CD14-positive monocyte (primary cell): ENCODE data around the gene ANGPTL2. TPM values are rescaled to one million over a fixed set of nuclear protein-coding genes. Genes with fewer than 3 reads are reported as not detected.

Source experiments
- DNase-seq, 3 donors: peaks; one replicate each; pipeline ENCODE4 v3.0.0-alpha.2; 2011 to 2022
- H2AFZ ChIP-seq: 2 replicates; pipeline ENCODE4 v1.6.0; 2012; ENCODE audit warnings: mild to moderate bottlenecking, low read depth, low read length, inconsistent platforms; ENCODE audit not compliant: insufficient read depth, poor library complexity, severe bottlenecking
- H3K27ac ChIP-seq, 2 donors: 1 replicate in 1 of 2; 2 replicates in 1 of 2; pipeline ENCODE4 v1.5.1; 2012 to 2013; ENCODE audit warnings: low read length in 2 of 2, control low read depth in 1 of 2, inconsistent platforms in 1 of 2, low read depth in 1 of 2, mild to moderate bottlenecking in 1 of 2
- H3K27me3 ChIP-seq, 2 donors: one replicate each; pipeline versions ENCODE4 v1.6.0 to v1.6.1; 2011 to 2013; ENCODE audit warnings: low read length in 2 of 2; ENCODE audit not compliant: control insufficient read depth in 2 of 2, insufficient read depth in 2 of 2
- H3K36me3 ChIP-seq, 2 donors: replicated peaks in 1 of 2; 1 replicate in 1 of 2; 2 replicates in 1 of 2; pipeline versions ENCODE4 v1.5.1 to v1.6.1; 2012 to 2013; ENCODE audit warnings: low read length in 2 of 2, control low read depth in 1 of 2, inconsistent platforms in 1 of 2, mild to moderate bottlenecking in 1 of 2; ENCODE audit not compliant: insufficient read depth in 2 of 2, control insufficient read depth in 1 of 2
- H3K4me1 ChIP-seq, 2 donors: 1 replicate in 1 of 2; 2 replicates in 1 of 2; pipeline versions ENCODE4 v1.5.1 to v1.6.1; 2012 to 2013; ENCODE audit warnings: low read length in 2 of 2, control low read depth in 1 of 2, inconsistent platforms in 1 of 2, mild to moderate bottlenecking in 1 of 2, moderate library complexity in 1 of 2; ENCODE audit not compliant: insufficient read depth in 2 of 2, control insufficient read depth in 1 of 2
- H3K4me2 ChIP-seq: replicated peaks from 2 replicates; pipeline ENCODE3; 2012; ENCODE audit warnings: low read length, moderate library complexity, mild to moderate bottlenecking; ENCODE audit not compliant: poor library complexity, severe bottlenecking; ENCODE audit errors: extremely low read depth
- H3K4me3 ChIP-seq, 3 experiments: fragments of 200-600 bp in 1 of 3; sonication (generic) in 1 of 3; replicated peaks in 1 of 3; 1 replicate in 2 of 3; 2 replicates in 1 of 3; pipeline ENCODE4 v1.5.1; 2011 to 2013; ENCODE audit warnings: low read length in 3 of 3, mild to moderate bottlenecking in 3 of 3, control low read depth in 2 of 3, low read depth in 2 of 3, inconsistent platforms in 1 of 3, moderate library complexity in 1 of 3
- H3K79me2 ChIP-seq: 2 replicates; pipeline ENCODE4 v1.6.0; 2012; ENCODE audit warnings: mild to moderate bottlenecking, control low read depth, inconsistent platforms, low read length, moderate library complexity; ENCODE audit not compliant: insufficient read depth
- H3K9ac ChIP-seq: 2 replicates; pipeline ENCODE4 v1.6.0; 2017; ENCODE audit warnings: low read length, mild to moderate bottlenecking; ENCODE audit not compliant: insufficient read depth, poor library complexity, severe bottlenecking
- H3K9me3 ChIP-seq, 2 donors: replicated peaks in 1 of 2; 1 replicate in 1 of 2; 2 replicates in 1 of 2; pipeline versions ENCODE4 v1.5.1 to v1.6.1; 2012 to 2013; ENCODE audit warnings: low read length in 2 of 2, control low read depth in 1 of 2; ENCODE audit not compliant: control insufficient read depth in 1 of 2, insufficient read depth in 1 of 2
- H4K20me1 ChIP-seq: 2 replicates; pipeline ENCODE4 v1.6.0; 2012; ENCODE audit warnings: mild to moderate bottlenecking, low read length, control low read depth, moderate library complexity; ENCODE audit not compliant: insufficient read depth
- H3K27ac Mint-ChIP-seq, 7 donors: one replicate each; pipeline ENCODE4 v1.8.0; 2020; ENCODE audit warnings: mild to moderate bottlenecking in 7 of 7, mixed read lengths in 7 of 7, moderate library complexity in 6 of 7, inconsistent platforms in 2 of 7
- H3K27me3 Mint-ChIP-seq, 3 donors: one replicate each; pipeline ENCODE4 v1.8.0; 2021 to 2022; ENCODE audit warnings: low read depth in 3 of 3, mild to moderate bottlenecking in 3 of 3, mixed read lengths in 3 of 3, moderate library complexity in 3 of 3, inconsistent platforms in 1 of 3
- H3K36me3 Mint-ChIP-seq, 2 donors: one replicate each; pipeline ENCODE4 v1.8.0; 2020; ENCODE audit warnings: mixed read lengths in 2 of 2, inconsistent platforms in 1 of 2, mild to moderate bottlenecking in 1 of 2
- H3K4me1 Mint-ChIP-seq: one replicate; pipeline ENCODE4 v1.8.0; 2020; ENCODE audit warnings: mild to moderate bottlenecking, mixed read lengths
- H3K4me3 Mint-ChIP-seq, 2 donors: one replicate each; pipeline ENCODE4 v1.8.0; 2020; ENCODE audit warnings: mild to moderate bottlenecking in 2 of 2, mixed read lengths in 2 of 2, moderate library complexity in 1 of 2
- H3K9me3 Mint-ChIP-seq, 7 donors: one replicate each; pipeline ENCODE4 v1.8.0; 2020 to 2022; ENCODE audit warnings: mixed read lengths in 7 of 7, mild to moderate bottlenecking in 6 of 7, moderate library complexity in 6 of 7, inconsistent platforms in 2 of 7
- WGBS: methylation state at CpG from one replicate; pipeline ENCODE4 v1.1.5; 2013; ENCODE audit warnings: missing lambda C conversion rate; ENCODE audit not compliant: insufficient coverage; 5-methylcytosine and 5-hydroxymethylcytosine counted together
- intact Hi-C, 2 donors: fragments of 100-400 bp; cut with micrococcal nuclease; formaldehyde crosslinking; loops; one replicate each; pipeline versions ENCODE4 v1.15.0 to v1.15.1; 2023
- polyA plus RNA-seq, 3 donors: library from polyadenylated mRNA; depleted of rRNA in 1 of 3; unstranded in 2 of 3; stranded (reverse) in 1 of 3; fragments of 300-500 nt in 2 of 3; fragments of >200 nt in 1 of 3; fragmentation: Illumina TruSeq in 2 of 3; gene quantifications; 1 replicate in 2 of 3; 2 replicates in 1 of 3; pipeline ENCODE4 v1.2.3, GENCODE V29; 2012 to 2021
- TF ChIP-seq, protein P1 (sequence below): fragments of 200-600 bp; IDR thresholded peaks from one replicate; pipeline ENCODE4 v1.8.0; 2022; ENCODE audit warnings: antibody characterized with exemption, mild to moderate bottlenecking

ANGPTL2 gene
- polyA plus RNA-seq, 3 donors, result not detected

GRCh38 chr9:127109212-127109711 lies 13.2 kb downstream of the ANGPTL2 start:
- Histone ChIP-seq H4K20me1 (no peaks in the 10 kb centered on the region), H3K9me3 (no peaks in the 10 kb centered on the region), H2AFZ (no peak overlapping the region), H3K9ac (no peak overlapping the region), H3K36me3 (no peaks in the 10 kb centered on the region), H3K27me3 (no peaks in the 10 kb centered on the region), H3K4me2 (no peak overlapping the region), H3K79me2 (no peaks in the 10 kb centered on the region), H3K4me1 (no peaks in the 10 kb centered on the region), H3K4me3 (no peak overlapping the region), H3K27ac (no peak overlapping the region)
- TF ChIP-seq, protein P1, sequence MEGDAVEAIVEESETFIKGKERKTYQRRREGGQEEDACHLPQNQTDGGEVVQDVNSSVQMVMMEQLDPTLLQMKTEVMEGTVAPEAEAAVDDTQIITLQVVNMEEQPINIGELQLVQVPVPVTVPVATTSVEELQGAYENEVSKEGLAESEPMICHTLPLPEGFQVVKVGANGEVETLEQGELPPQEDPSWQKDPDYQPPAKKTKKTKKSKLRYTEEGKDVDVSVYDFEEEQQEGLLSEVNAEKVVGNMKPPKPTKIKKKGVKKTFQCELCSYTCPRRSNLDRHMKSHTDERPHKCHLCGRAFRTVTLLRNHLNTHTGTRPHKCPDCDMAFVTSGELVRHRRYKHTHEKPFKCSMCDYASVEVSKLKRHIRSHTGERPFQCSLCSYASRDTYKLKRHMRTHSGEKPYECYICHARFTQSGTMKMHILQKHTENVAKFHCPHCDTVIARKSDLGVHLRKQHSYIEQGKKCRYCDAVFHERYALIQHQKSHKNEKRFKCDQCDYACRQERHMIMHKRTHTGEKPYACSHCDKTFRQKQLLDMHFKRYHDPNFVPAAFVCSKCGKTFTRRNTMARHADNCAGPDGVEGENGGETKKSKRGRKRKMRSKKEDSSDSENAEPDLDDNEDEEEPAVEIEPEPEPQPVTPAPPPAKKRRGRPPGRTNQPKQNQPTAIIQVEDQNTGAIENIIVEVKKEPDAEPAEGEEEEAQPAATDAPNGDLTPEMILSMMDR, result no peak
- peaks cover 2 to 8% (median 5%) of the 10 kb centered on the region in 3 donors for H3K27me3 Mint-ChIP-seq
- no peak overlapping the region for H3K27ac Mint-ChIP-seq
- DNase-seq, result no peak
- H3K4me3 Mint-ChIP-seq, result no peak overlapping the region
- 92% methylated on average over 4 of the region's 5 CpGs for WGBS
- H3K4me1 Mint-ChIP-seq, result no peaks in the 10 kb centered on the region
- H3K9me3 Mint-ChIP-seq, result no peaks in the 10 kb centered on the region
- no peaks in the 10 kb centered on the region for H3K36me3 Mint-ChIP-seq
- intact Hi-C loops, result no loop called here

- no peaks in the 10 kb centered on the region for H3K4me1 ChIP-seq
- no peak overlapping the region for H3K27ac Mint-ChIP-seq
- no peaks in the 10 kb centered on the region for H3K79me2 ChIP-seq
- H3K36me3 ChIP-seq, result no peaks in the 10 kb centered on the region
- H3K27ac ChIP-seq, result no peak overlapping the region
- no peaks in the 10 kb centered on the region for H3K36me3 Mint-ChIP-seq
- H3K9me3 Mint-ChIP-seq, result no peaks in the 10 kb centered on the region
- intact Hi-C loops, result no loop called here
- WGBS, result 97% methylated on average over 36 of the region's 38 CpGs
- no peak overlapping the region for H3K9ac ChIP-seq
- no peak overlapping the region for H3K4me3 Mint-ChIP-seq
- no peak overlapping the region for H3K4me2 ChIP-seq
- H3K4me1 Mint-ChIP-seq, result peaks cover 7% of the 10 kb centered on the region
- TF ChIP-seq, protein P1, result no peak
- no peaks in the 10 kb centered on the region for H3K9me3 ChIP-seq
- H3K27me3 Mint-ChIP-seq, result peaks cover 5 to 8% (median 5%) of the 10 kb centered on the region in 3 donors
- no peak for DNase-seq
- no peaks in the 10 kb centered on the region for H4K20me1 ChIP-seq
- no peaks in the 10 kb centered on the region for H3K27me3 ChIP-seq
- no peak overlapping the region for H3K4me3 ChIP-seq
- no peak overlapping the region for H2AFZ ChIP-seq
Measured at GRCh38 chr9:127107929-127108876, 14.2 kb downstream of the ANGPTL2 start.
